Effector memory CD4-positive, alpha-beta T cell (primary cell): Measurements from ENCODE around the gene PSMB7.

Experiments
- DNase-seq, 3 donors: peaks; one replicate each; pipeline ENCODE4 v3.0.0-alpha.2; 2020
- H3K27ac ChIP-seq: 2 replicates; pipeline ENCODE4 v1.7.0; 2013; ENCODE audit warnings: mild to moderate bottlenecking, low read length, moderate library complexity; ENCODE audit not compliant: insufficient read depth, poor library complexity, severe bottlenecking
- H3K27me3 ChIP-seq: replicated peaks from 2 replicates; pipeline ENCODE4 v1.7.0; 2013; ENCODE audit warnings: mild to moderate bottlenecking, low read length; ENCODE audit not compliant: insufficient read depth, control insufficient read depth, poor library complexity, severe bottlenecking
- H3K36me3 ChIP-seq: 2 replicates; pipeline ENCODE4 v1.7.0; 2013; ENCODE audit warnings: mild to moderate bottlenecking, low read length, moderate library complexity; ENCODE audit not compliant: control insufficient read depth, insufficient read depth
- H3K4me1 ChIP-seq: 2 replicates; pipeline ENCODE4 v1.7.0; 2013; ENCODE audit warnings: low read length, mild to moderate bottlenecking; ENCODE audit not compliant: control insufficient read depth, insufficient read depth, poor library complexity, severe bottlenecking
- H3K4me3 ChIP-seq: 2 replicates; pipeline ENCODE4 v1.7.0; 2013; ENCODE audit warnings: low read length, low read depth, mild to moderate bottlenecking; ENCODE audit not compliant: insufficient read depth, poor library complexity, severe bottlenecking
- H3K9me3 ChIP-seq: 2 replicates; pipeline ENCODE4 v1.7.0; 2013; ENCODE audit warnings: mild to moderate bottlenecking, low read length, moderate library complexity; ENCODE audit not compliant: control insufficient read depth

Gene PSMB7

GRCh38 chr9:124351672-124352468 is 63.4 kb downstream of the PSMB7 start:
- Histone ChIP-seq H3K36me3 (peaks cover 87% of the 10 kb centered on the region), H3K9me3 (no peaks in the 10 kb centered on the region), H3K4me3 (no peak overlapping the region), H3K4me1 (no peaks in the 10 kb centered on the region), H3K27ac (no peak overlapping the region), H3K27me3 (no peaks in the 10 kb centered on the region)
- DNase-seq = no peak

GRCh38 chr9:124350494-124351263 is 64.6 kb downstream of the PSMB7 start:
- Histone ChIP-seq H3K4me1 (no peaks in the 10 kb centered on the region), H3K36me3 (peaks cover 77% of the 10 kb centered on the region), H3K4me3 (no peak overlapping the region), H3K27me3 (no peaks in the 10 kb centered on the region), H3K9me3 (no peaks in the 10 kb centered on the region), H3K27ac (no peak overlapping the region)
- DNase-seq = no peak

GRCh38 chr9:124349675-124350493 is 65.4 kb downstream of the PSMB7 start:
- peaks cover 71% of the 10 kb centered on the region for H3K36me3 ChIP-seq
- no peaks in the 10 kb centered on the region for H3K27me3 ChIP-seq
- no peak overlapping the region for H3K4me3 ChIP-seq
- no peak overlapping the region for H3K27ac ChIP-seq
- H3K9me3 ChIP-seq = no peaks in the 10 kb centered on the region
- H3K4me1 ChIP-seq = no peaks in the 10 kb centered on the region
- no peak for DNase-seq

GRCh38 chr9:124349267-124349666 is 66.0 kb downstream of the PSMB7 start:
- no peaks in the 10 kb centered on the region for H3K9me3 ChIP-seq
- H3K27ac ChIP-seq = no peak overlapping the region
- H3K36me3 ChIP-seq = peaks cover 65% of the 10 kb centered on the region

GRCh38 chr9:124348831-124349230 is 66.4 kb downstream of the PSMB7 start:
- Histone ChIP-seq H3K27ac (no peak overlapping the region), H3K27me3 (no peaks in the 10 kb centered on the region), H3K4me1 (no peaks in the 10 kb centered on the region), H3K4me3 (no peak overlapping the region), H3K9me3 (no peaks in the 10 kb centered on the region), H3K36me3 (peaks cover 62% of the 10 kb centered on the region)
- DNase-seq = no peak

More at GRCh38 chr9:124349267-124349666, 66.0 kb downstream of the PSMB7 start:
- Histone ChIP-seq H3K27me3 (no peaks in the 10 kb centered on the region), H3K4me3 (no peak overlapping the region), H3K4me1 (no peaks in the 10 kb centered on the region)
- no peak for DNase-seq

- Histone ChIP-seq H3K36me3 (peaks cover 58% of the 10 kb centered on the region), H3K4me1 (no peaks in the 10 kb centered on the region), H3K4me3 (no peak overlapping the region), H3K27me3 (no peaks in the 10 kb centered on the region), H3K27ac (no peak overlapping the region), H3K9me3 (no peaks in the 10 kb centered on the region)
- no peak for DNase-seq
Observed at GRCh38 chr9:124348363-124348762, 66.9 kb downstream of the PSMB7 start.

GRCh38 chr9:124347968-124348358 is 67.3 kb downstream of the PSMB7 start:
- no peaks in the 10 kb centered on the region for H3K27me3 ChIP-seq
- DNase-seq = no peak
- peaks cover 54% of the 10 kb centered on the region for H3K36me3 ChIP-seq
- no peak overlapping the region for H3K27ac ChIP-seq
- H3K4me3 ChIP-seq = no peak overlapping the region
- no peaks in the 10 kb centered on the region for H3K9me3 ChIP-seq
- no peaks in the 10 kb centered on the region for H3K4me1 ChIP-seq

- DNase-seq = no peak
Observed at GRCh38 chr9:124347206-124347967, 67.9 kb downstream of the PSMB7 start.

GRCh38 chr9:124346347-124347163 is 68.7 kb downstream of the PSMB7 start:
- Histone ChIP-seq H3K27ac (no peak overlapping the region), H3K9me3 (no peaks in the 10 kb centered on the region), H3K4me1 (no peaks in the 10 kb centered on the region), H3K4me3 (no peak overlapping the region), H3K36me3 (peaks cover 40% of the 10 kb centered on the region), H3K27me3 (no peaks in the 10 kb centered on the region)
- no peak for DNase-seq

More at GRCh38 chr9:124347206-124347967, 67.9 kb downstream of the PSMB7 start:
- no peaks in the 10 kb centered on the region for H3K27me3 ChIP-seq
- H3K27ac ChIP-seq = no peak overlapping the region
- peaks cover 48% of the 10 kb centered on the region for H3K36me3 ChIP-seq
- no peaks in the 10 kb centered on the region for H3K4me1 ChIP-seq
- no peak overlapping the region for H3K4me3 ChIP-seq
- H3K9me3 ChIP-seq = no peaks in the 10 kb centered on the region
